OCI-LY7 (cell line): ENCODE results near the gene FTH1. TPM values are rescaled to one million over a fixed set of nuclear protein-coding genes. Genes with fewer than 3 reads are reported as not detected.

Experiments
- BruUV-seq: library from RNA; stranded (reverse); fragments of 400-500 nt; replicated peaks from 2 replicates; lab custom pipeline; 2021; lab: Mats Ljungman, UMichigan
- CTCF ChIA-PET: fragments of 300-600 bp; sonication (Branson Sonifier 250); formaldehyde crosslinking; loops from one replicate; lab custom pipeline; 2022; ENCODE audit warnings: antibody characterized with exemption; ENCODE audit not compliant: unreplicated experiment; lab: Charles Lee
- POLR2A ChIA-PET: fragments of 300-600 bp; sonication (Branson Sonifier 250); formaldehyde crosslinking; loops from one replicate; lab custom pipeline; 2022; ENCODE audit warnings: antibody characterized with exemption; lab: Charles Lee
- DNase-seq: peaks from one replicate; pipeline ENCODE4 v3.0.0-alpha.2; 2015; ENCODE audit warnings: low spot score
- H2AFZ ChIP-seq: fragments of 200-600 bp; sonication (generic), shearing (Covaris generic); 2 replicates; pipeline ENCODE4 v1.6.1; 2014; ENCODE audit warnings: mild to moderate bottlenecking, antibody characterized with exemption, low read length, moderate library complexity
- H3K27ac ChIP-seq: fragments of 200-600 bp; sonication (generic); 2 replicates; pipeline ENCODE4 v1.5.1; 2014; ENCODE audit warnings: mixed run types, low read depth, mild to moderate bottlenecking, moderate library complexity, low read length, inconsistent platforms; ENCODE audit not compliant: poor library complexity, severe bottlenecking
- H3K36me3 ChIP-seq: fragments of 200-600 bp; sonication (generic); 2 replicates; pipeline ENCODE4 v1.6.1; 2014; ENCODE audit warnings: mild to moderate bottlenecking, antibody characterized with exemption, low read length, moderate library complexity, mixed read lengths; ENCODE audit not compliant: insufficient read depth
- H3K4me1 ChIP-seq: fragments of 200-600 bp; sonication (generic); 2 replicates; pipeline ENCODE4 v1.5.1; 2014; ENCODE audit warnings: mild to moderate bottlenecking, low read length; ENCODE audit not compliant: insufficient read depth, poor library complexity, severe bottlenecking
- H3K4me2 ChIP-seq: fragments of 200-600 bp; sonication (generic); 2 replicates; pipeline ENCODE4 v1.6.1; 2014; ENCODE audit warnings: mild to moderate bottlenecking, low read length
- H3K4me3 ChIP-seq: fragments of 200-600 bp; sonication (generic); 2 replicates; pipeline ENCODE4 v1.5.1; 2014; ENCODE audit warnings: mild to moderate bottlenecking, low read depth, low read length; ENCODE audit not compliant: poor library complexity, severe bottlenecking
- H3K79me2 ChIP-seq: fragments of 200-600 bp; sonication (generic); 2 replicates; pipeline ENCODE4 v1.6.1; 2016; ENCODE audit warnings: low read depth, mild to moderate bottlenecking, low read length, moderate library complexity, mixed read lengths; ENCODE audit not compliant: insufficient read depth
- H3K9me2 ChIP-seq: fragments of 200-600 bp; sonication (generic); 2 replicates; pipeline ENCODE4 v1.6.1; 2016; ENCODE audit warnings: mild to moderate bottlenecking, low read length, mixed read lengths; ENCODE audit not compliant: insufficient read depth
- H3K9me3 ChIP-seq: fragments of 200-600 bp; sonication (generic); 2 replicates; pipeline ENCODE4 v1.6.1; 2014; ENCODE audit warnings: mild to moderate bottlenecking, mixed run types, low read length, mixed read lengths
- H4K20me1 ChIP-seq: fragments of 200-600 bp; sonication (generic); 2 replicates; pipeline ENCODE4 v1.6.1; 2014; ENCODE audit warnings: mild to moderate bottlenecking, antibody characterized with exemption, low read length, moderate library complexity, mixed read lengths; ENCODE audit not compliant: insufficient read depth
- CTCF ChIP-seq: fragments of 200-600 bp; sonication (generic); conservative IDR thresholded peaks from 2 replicates; pipeline ENCODE4 v1.5.1; 2014; ENCODE audit warnings: mild to moderate bottlenecking, antibody characterized with exemption, low read length, moderate library complexity, mixed read lengths
- EZH2phosphoT487 ChIP-seq: fragments of 200-600 bp; sonication (generic); IDR thresholded peaks from 2 replicates; pipeline ENCODE4 v1.6.1; 2018; ENCODE audit warnings: low read depth, borderline replicate concordance, mild to moderate bottlenecking, mixed run types, antibody characterized with exemption, low read length, moderate library complexity, mixed read lengths
- intact Hi-C: fragments of 100-400 bp; cut with micrococcal nuclease; formaldehyde crosslinking; loops from one replicate; pipeline ENCODE4 v1.10.0; 2022; ENCODE audit not compliant: unreplicated experiment
- total RNA-seq, 2 experiments: library from RNA; depleted of rRNA in 1 of 2; stranded (reverse); fragments of >200 nt in 1 of 2; shearing (Covaris generic) in 1 of 2; gene quantifications; 2 replicates each; pipeline ENCODE4 v1.2.3, GENCODE V29; 2014 to 2022

Gene FTH1
- total RNA-seq, 2 experiments from 2014 or later = 153 to 185 TPM

- ChIA-PET POLR2A (no interaction called here), CTCF (no interaction called here)
- no peak for TF ChIP-seq CTCF
- TF ChIP-seq EZH2phosphoT487 = no peak
- Histone ChIP-seq H3K9me3 (no peaks in the 10 kb centered on the region), H4K20me1 (no peaks in the 10 kb centered on the region; the same call in 1 of the 2 replicates), H3K79me2 (no peaks in the 10 kb centered on the region), H3K4me3 (no peak overlapping the region), H3K27ac (no peak overlapping the region), H3K4me2 (no peak overlapping the region), H3K36me3 (no peaks in the 10 kb centered on the region), H3K9me2 (no peaks in the 10 kb centered on the region), H3K4me1 (no peaks in the 10 kb centered on the region), H2AFZ (no peak overlapping the region)
- no peak for DNase-seq
- no TSS peak for BruUV-seq
- intact Hi-C loops = no loop called here
These were observed 11.0 kb downstream of the FTH1 start for GRCh38 chr11:61956191-61957020.

- ChIA-PET POLR2A (interaction anchor here (0.6 kb wide), 1 partner anchor 16 kb away, joined by 3 read pairs; no protein-coding TSS in a partner anchor), CTCF (no interaction called here)
- Histone ChIP-seq H3K4me1 (no peaks in the 10 kb centered on the region), H3K4me3 (no peak overlapping the region), H3K9me3 (no peaks in the 10 kb centered on the region), H3K36me3 (no peaks in the 10 kb centered on the region), H3K9me2 (no peaks in the 10 kb centered on the region), H3K27ac (no peak overlapping the region), H4K20me1 (no peaks in the 10 kb centered on the region), H3K4me2 (no peak overlapping the region), H2AFZ (no peak overlapping the region), H3K79me2 (no peaks in the 10 kb centered on the region)
- no TSS peak for BruUV-seq
- TF ChIP-seq CTCF (no peak), EZH2phosphoT487 (no peak)
- intact Hi-C loops = no loop called here
- no peak for DNase-seq
These were observed 11.9 kb downstream of the FTH1 start for GRCh38 chr11:61955422-61956135.
